ENCODE data around the gene WNT11. TPM values are rescaled to one million over a fixed set of nuclear protein-coding genes. Genes with fewer than 3 reads are reported as not detected.

WNT11 gene
- total RNA-seq, 1 experiment from 2014 or later: not detected

GRCh38 chr11:76147106-76147740 is 59.1 kb downstream of the WNT11 start:
- Histone ChIP-seq H3K9me3 (ENCODE audit: insufficient read depth, low read depth) (no peaks in the 10 kb centered on the region), H3F3A (ENCODE audit: insufficient read depth, low read depth) (peaks cover 12% of the 10 kb centered on the region), H3K27me3 (ENCODE audit: insufficient read depth, low read depth) (no peaks in the 10 kb centered on the region), H3K4me2 (no peak overlapping the region), H3K79me2 (ENCODE audit: low read depth) (no peaks in the 10 kb centered on the region), H4K20me1 (ENCODE audit: insufficient read depth) (no peaks in the 10 kb centered on the region), H2AFZ (no peak overlapping the region), H3K9me2 (ENCODE audit: insufficient read depth) (peaks cover 7% of the 10 kb centered on the region; the same call in 1 of the 2 replicates), H3K4me3 (no peak overlapping the region), H3K27ac (no peak overlapping the region), H3K4me1 (replicated peaks; ENCODE audit: insufficient read depth) (peaks cover 13% of the 10 kb centered on the region), H3K36me3 (ENCODE audit: low read depth) (no peaks in the 10 kb centered on the region)
- CTCF ChIA-PET: no interaction called here
- intact Hi-C loops (cut with micrococcal nuclease; ENCODE audit: unreplicated experiment): no loop called here
- POLR2A ChIA-PET (ENCODE audit: unreplicated experiment): interaction anchor here (0.6 kb wide), 1 partner anchor 10 kb away, joined by 4 read pairs; no protein-coding TSS in a partner anchor
- no peak for TF ChIP-seq EZH2 (IDR thresholded peaks at IDR 0.05; ENCODE audit: low read depth)
- BruUV-seq (replicated peaks): no TSS peak
- DNase-seq: no peak

- H3K27ac ChIP-seq: no peak overlapping the region
- H4K20me1 ChIP-seq (ENCODE audit: insufficient read depth): no peaks in the 10 kb centered on the region
- H3K79me2 ChIP-seq (ENCODE audit: low read depth): no peaks in the 10 kb centered on the region
- no peak for DNase-seq
- H3K4me2 ChIP-seq: no peak overlapping the region
- TF ChIP-seq EZH2 (IDR thresholded peaks at IDR 0.05; ENCODE audit: low read depth) (no peak), CTCF (conservative IDR thresholded peaks at IDR 0.05) (no peak)
- peaks cover 7% of the 10 kb centered on the region; the same call in 1 of the 2 replicates for H3K9me2 ChIP-seq (ENCODE audit: insufficient read depth)
- ChIA-PET CTCF (interaction anchor here (0.5 kb wide), 1 partner anchor 12 kb away, joined by 3 read pairs; no protein-coding TSS in a partner anchor), POLR2A (ENCODE audit: unreplicated experiment) (no interaction called here)
- no TSS peak for BruUV-seq (replicated peaks)
- H3K27me3 ChIP-seq (ENCODE audit: insufficient read depth, low read depth): no peaks in the 10 kb centered on the region
- no peaks in the 10 kb centered on the region for H3K4me1 ChIP-seq (replicated peaks; ENCODE audit: insufficient read depth)
- no peak overlapping the region for H2AFZ ChIP-seq
- no peaks in the 10 kb centered on the region for H3F3A ChIP-seq (ENCODE audit: insufficient read depth, low read depth)
- intact Hi-C loops (cut with micrococcal nuclease; ENCODE audit: unreplicated experiment): no loop called here
- H3K4me3 ChIP-seq: no peak overlapping the region
- no peaks in the 10 kb centered on the region for H3K9me3 ChIP-seq (ENCODE audit: insufficient read depth, low read depth)
- no peaks in the 10 kb centered on the region for H3K36me3 ChIP-seq (ENCODE audit: low read depth)
These were observed 63.0 kb downstream of the WNT11 start for GRCh38 chr11:76143274-76143673.

- intact Hi-C loops (cut with micrococcal nuclease; ENCODE audit: unreplicated experiment): no loop called here
- no peaks in the 10 kb centered on the region for H3K79me2 ChIP-seq (ENCODE audit: low read depth)
- H3K4me3 ChIP-seq: no peak overlapping the region
- H3K27me3 ChIP-seq (ENCODE audit: insufficient read depth, low read depth): no peaks in the 10 kb centered on the region
- TF ChIP-seq EZH2 (IDR thresholded peaks at IDR 0.05; ENCODE audit: low read depth): no peak
- no peak for TF ChIP-seq CTCF (conservative IDR thresholded peaks at IDR 0.05)
- H4K20me1 ChIP-seq (ENCODE audit: insufficient read depth): no peaks in the 10 kb centered on the region
- H3K27ac ChIP-seq: no peak overlapping the region
- DNase-seq: no peak
- no peak overlapping the region for H2AFZ ChIP-seq
- ChIA-PET POLR2A (ENCODE audit: unreplicated experiment) (no interaction called here), CTCF (no interaction called here)
- no peaks in the 10 kb centered on the region for H3K4me1 ChIP-seq (replicated peaks; ENCODE audit: insufficient read depth)
- no peaks in the 10 kb centered on the region for H3K9me3 ChIP-seq (ENCODE audit: insufficient read depth, low read depth)
- no peaks in the 10 kb centered on the region for H3K36me3 ChIP-seq (ENCODE audit: low read depth)
- no TSS peak for BruUV-seq (replicated peaks)
- H3F3A ChIP-seq (ENCODE audit: insufficient read depth, low read depth): no peaks in the 10 kb centered on the region
- no peak overlapping the region for H3K4me2 ChIP-seq
- H3K9me2 ChIP-seq (ENCODE audit: insufficient read depth): peaks cover 7% of the 10 kb centered on the region; the same call in 1 of the 2 replicates
These were observed 64.3 kb downstream of the WNT11 start for GRCh38 chr11:76141901-76142588.

All from PC-9 (cell line).